AG08395 (cell line): ENCODE results near the gene PPP1R14B.

ENCODE experiments used
- DNase-seq: peaks from one replicate; pipeline ENCODE4 v3.0.0; 2012; ENCODE audit warnings: mixed read lengths, low spot score

PPP1R14B gene

DNA sequence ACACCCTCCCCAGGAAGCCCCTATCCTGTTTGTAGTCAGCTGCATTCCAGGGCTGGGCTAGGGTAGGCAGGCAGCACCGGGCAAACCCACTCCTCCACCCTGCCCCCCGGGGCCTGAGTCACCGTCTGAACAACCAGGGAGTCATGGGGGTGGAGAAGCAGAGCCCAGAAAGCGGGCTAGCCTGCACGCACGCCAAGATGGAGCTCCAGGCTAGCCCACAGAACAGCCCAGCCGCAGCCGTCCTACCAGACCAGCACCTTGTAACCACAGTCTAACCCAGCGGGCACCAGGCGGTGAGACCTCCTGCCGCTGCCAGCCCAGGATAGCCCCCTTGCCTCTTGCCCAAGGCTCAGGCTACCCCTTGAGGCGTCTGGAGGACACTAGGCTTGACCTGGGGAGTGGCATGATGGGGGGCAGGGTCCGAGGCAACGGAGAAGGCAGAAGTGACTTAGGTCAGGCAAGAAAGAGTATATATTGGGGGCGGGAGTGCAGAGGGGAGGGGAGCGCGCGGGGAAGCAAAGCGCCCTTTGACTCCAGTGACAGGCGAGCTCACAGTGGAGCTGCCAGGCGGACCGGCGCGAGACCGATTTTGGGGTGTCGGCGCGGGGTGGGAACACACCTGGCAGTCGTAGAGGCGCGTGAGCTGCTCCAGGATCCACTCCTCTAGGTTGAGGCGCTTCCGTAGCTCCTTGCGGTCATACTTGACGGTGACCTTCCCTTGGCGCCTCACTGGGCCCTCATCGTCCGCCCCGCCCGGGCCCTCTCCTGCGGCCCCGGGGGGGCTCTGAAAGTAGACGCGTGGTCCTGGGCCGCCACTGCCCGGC is 734 bp downstream of the PPP1R14B start:
- peak; percentile 80 for DNase-seq

DNA sequence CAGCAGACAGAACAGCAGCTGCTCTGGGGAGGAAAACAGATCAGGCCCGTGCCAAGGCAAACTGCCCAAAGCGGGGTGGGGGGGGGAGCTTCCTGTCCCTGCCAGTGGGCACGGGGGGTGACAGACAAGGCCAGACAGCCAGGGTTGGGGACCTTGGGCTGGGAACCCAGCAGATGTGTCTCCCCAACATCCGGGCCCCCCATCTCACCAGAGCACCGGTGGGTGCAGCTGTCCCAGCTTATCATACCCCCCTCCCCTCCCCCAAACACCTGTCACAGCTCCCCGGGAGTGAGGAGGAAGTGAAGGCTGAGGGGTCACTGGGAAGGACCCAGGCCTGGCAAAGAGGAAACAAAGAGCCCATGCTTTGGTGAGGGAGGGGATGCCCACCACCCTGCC is 1.3 kb downstream of the PPP1R14B start:
- no peak for DNase-seq

DNA sequence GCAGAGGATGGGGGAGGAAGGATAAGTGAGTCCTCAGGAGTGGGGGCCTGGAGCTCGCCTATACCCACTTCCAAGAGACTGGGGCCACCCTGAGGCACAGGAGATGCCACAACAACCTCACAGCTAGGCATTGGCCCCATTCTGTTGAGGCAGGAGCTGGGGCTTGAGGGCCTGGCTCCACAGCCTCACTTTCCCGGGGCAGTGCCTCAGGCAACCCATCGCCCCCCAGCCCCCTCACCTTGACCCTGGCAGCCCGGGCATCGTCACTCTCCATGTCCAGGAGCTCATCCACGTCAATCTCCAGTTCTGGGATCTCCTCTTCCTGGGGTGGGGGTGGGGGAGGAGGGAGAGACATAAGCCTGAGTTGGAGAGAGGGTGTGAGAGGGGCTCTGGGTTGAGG is 1.8 kb downstream of the PPP1R14B start:
- DNase-seq: no peak

DNA sequence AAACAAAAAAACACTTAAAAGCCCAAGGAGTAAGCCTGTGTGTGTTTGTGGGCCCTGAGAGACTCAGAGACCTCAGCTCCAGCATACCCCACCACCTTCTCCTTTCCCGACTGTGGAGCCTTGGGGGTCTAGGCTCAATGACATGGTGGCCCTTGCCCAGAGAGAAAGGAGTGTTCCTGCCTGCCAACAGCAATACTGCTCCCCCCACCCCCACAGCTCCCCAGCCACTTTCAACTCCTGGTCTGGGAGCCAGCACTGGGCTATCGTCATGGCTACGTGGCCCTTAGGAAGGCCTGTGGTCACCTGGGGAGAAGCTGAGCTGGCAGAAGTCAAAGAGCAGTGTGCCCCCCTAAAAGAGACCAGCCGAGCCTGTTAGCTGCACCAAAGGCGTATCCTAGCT is 2.6 kb downstream of the PPP1R14B start:
- DNase-seq: no peak

DNA sequence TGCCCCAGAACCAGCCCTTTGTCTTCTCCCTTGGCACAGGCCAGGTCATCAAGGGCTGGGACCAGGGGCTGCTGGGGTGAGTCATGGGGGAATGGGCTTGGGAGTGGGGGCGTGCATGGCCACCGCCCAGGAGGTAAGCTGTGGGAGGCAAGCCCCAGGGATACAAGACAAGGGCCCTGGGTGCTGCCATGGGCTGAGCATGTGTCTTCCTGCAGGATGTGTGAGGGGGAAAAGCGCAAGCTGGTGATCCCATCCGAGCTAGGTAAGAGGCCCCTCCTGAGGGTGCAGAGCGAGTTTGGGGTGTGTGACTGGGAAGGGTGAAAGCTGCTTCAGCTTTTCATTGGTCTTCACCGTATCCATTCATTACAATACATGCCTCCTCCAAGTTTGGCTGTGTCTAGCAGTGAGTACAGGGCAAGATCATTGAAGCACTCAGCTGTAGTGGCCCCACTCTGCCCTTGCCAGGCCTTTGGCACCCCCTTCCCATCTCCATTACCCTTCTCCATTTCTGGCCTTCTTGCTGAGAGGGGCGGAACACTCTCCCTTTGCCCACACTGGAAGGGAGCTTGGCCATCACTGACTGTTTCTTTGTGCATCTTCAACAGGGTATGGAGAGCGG is 3.4 kb downstream of the PPP1R14B start:
- no peak for DNase-seq

DNA sequence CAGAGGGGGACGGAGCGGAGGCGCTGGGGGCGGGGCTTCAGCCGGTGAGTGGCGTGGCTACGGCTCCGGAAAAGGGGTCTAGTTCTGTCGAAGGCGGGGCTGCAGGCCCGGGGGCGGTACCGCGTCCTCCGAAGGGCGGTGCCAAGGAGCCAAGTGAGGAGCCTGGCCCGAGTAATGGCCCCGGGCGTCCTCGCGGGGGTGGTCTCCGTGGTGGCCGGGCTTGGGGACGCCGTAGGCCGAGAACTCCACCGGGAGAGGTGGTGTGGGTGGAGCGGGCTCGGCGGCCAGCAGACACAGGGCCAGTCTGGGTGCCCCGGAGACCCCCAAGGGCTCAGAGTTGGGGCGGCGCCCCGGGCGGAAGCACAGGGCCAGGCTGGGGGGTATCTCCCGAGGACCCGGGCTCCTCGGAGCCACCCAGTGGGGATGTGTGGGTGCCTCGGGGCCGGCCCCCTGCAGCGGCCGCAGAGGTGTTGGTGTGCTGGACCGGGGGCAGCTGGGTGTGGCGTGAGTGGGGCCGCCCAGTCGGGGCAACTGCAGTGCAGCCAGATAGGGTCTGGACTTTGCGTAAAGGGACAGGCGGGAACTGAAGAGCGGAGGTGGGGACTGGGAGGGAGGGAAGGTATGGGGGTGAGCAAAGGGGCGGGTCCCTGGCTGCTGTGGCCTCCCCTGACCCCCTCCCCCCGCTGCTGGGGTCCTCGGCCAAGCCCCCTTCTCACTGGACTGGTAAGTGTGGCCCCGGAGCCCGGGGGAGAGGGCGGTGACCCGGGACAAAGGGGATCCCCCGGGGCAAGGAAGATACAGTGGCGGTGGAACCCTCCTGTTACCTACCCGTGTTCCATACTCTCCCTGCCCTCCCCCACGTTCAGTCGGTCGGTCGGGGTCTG is 5.0 kb downstream of the PPP1R14B start:
- DNase-seq: no peak

DNA sequence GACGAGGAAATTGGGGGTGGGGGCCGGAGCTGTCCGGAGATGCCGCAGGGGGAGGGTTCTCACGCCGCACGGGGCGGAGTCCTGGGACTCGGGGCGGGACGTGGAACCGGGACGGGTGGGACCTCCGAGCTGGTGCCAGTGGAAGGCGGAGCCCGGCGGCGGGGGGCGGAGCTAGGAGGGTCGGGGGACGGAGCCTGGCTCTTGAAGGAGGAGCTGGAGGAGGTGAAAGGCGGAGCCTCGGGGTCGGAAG is 5.6 kb downstream of the PPP1R14B start:
- peak; percentile 98 for DNase-seq

DNA sequence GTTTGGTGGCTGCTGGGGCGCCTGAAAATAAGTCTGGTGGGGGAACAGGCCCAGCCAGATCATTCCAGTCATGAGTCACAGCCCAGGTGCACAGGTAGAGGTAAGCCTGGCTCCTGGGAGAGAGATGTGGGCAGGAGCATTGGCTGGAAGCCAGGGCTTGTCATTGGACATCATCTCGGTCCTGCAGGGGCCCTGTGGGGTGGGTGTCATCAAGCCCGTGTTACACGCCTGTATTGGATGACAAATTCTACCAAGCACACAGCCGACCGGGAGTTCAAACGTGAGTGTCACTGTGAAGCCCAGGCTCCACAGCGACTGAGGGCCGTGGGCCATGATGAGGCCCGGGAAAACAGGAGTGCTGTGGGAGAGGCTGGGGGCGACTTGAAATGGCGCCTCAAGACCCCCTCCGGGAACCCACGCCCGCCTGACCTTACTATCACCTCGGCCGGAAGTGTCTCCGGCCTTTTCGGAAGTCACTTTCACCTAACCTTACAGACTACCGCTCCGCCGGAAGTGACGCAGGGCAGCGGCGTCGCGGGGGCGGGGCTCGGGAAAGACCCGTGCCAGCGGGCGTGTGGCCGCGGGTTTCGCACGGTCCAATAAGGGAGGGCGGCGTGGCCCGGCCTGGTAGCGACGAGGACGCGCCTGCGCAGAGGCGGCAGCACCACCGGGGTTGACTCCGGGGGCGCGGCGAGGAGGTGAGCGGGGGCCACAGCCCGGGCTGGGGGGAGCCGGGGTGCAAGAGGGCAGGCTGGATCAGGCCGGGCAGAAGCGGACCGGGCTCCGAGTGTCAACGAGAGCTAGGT is 6.1 kb downstream of the PPP1R14B start, which contains the start of gene FKBP2:
FKBP2 (plus strand) TSS at position 661 of the 806 bp plus-strand sequence. CDS start 1,293 bp downstream, outside the sequence.
- peak; percentile 99 for DNase-seq

DNA sequence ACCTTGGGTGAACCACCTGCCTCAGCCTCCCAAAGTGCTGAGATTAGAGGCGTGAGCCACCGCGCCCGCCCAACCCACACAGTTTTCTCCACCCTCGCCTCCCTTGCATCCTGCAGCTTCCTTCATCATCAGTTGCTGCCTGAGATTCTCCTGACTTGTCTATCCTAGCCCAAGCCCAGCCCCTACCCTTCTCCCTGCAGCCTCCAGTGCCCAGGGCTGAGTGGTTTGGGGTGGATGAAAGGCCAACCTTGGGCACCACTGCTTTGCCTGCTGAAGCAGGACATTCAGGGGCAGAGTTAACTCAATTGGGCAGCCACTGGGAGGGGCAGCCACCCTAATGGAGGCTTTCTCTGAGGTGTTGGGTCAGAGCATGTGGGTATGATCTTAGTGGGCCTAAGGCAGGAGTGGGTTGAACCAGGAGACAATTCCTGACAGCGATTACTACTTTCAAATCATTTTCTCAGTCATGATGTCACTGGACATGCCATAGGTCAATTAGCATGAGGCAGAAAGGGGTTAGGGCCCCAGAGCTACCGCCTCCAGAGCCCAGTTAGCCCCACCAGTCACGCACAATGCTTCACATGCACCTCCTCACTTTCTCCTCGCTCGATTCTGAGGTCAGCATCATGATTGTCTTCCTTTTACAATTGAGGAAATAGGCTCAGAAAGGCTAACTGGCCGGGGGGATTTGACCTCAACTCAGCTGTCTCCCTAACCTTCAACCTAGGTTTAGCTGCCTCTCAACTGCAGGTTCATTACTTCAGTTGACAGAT is 6.9 kb downstream of the PPP1R14B start:
- no peak for DNase-seq

DNA sequence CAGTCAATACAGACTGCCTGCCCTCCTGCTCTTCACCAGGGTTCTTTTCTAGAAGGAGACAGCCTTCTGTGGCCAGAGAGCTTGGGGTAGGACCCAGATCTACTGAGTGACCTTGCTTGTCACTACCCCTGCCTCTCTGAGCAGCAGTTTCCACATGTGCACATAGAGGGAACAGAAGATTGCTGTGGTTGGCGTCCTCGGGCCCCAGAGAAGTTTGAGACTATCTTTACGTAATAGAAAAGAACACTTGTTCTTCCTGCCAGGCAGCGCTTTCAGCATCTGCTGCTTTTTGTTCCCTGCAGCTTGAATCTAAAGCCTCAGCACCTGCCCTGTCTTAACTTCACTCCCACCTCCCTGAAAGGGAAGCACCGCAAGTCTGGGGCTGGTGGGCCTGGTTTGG is 7.7 kb downstream of the PPP1R14B start:
- no peak for DNase-seq

DNA sequence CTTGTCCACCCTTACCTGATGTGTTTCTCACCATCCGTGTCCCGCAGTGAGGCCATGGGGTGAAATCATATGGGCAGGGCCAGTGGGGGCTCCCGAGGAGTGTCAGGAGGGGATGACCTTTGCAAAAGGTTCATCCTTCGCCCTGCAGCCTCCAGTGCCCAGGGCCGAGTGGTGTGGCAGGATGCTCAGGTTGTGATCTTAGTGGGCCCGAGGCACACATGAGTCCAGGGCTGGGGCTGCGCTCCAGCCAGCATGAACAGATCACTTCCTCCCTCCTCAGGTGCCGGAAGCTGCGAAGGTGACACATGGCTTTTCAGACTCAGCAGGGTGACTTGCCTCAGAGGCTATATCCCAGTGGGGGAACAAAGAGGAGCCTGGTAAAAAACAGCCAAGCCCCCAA is 8.7 kb downstream of the PPP1R14B start:
- DNase-seq: no peak

DNA sequence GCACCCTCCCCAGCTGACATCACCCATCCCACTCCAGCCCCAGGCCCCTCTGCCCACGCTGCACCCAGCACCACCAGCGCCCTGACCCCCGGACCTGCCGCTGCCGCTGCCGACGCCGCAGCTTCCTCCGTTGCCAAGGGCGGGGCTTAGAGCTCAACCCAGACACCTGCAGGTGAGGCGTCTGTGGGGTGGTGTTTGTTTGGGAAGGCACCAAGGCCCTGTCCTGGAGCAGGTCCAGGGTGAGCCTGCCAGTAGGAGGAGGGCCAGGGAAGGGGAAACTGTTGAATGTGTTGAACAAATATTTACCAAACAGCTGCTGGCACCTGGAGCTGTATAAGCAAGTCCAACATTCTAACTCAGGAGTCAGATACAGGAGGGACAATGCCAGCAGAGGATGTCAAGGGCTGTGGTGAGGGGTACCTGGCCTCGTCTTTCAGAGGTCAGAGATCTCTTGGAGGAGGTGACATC is 9.2 kb downstream of the PPP1R14B start:
- DNase-seq: no peak

DNA sequence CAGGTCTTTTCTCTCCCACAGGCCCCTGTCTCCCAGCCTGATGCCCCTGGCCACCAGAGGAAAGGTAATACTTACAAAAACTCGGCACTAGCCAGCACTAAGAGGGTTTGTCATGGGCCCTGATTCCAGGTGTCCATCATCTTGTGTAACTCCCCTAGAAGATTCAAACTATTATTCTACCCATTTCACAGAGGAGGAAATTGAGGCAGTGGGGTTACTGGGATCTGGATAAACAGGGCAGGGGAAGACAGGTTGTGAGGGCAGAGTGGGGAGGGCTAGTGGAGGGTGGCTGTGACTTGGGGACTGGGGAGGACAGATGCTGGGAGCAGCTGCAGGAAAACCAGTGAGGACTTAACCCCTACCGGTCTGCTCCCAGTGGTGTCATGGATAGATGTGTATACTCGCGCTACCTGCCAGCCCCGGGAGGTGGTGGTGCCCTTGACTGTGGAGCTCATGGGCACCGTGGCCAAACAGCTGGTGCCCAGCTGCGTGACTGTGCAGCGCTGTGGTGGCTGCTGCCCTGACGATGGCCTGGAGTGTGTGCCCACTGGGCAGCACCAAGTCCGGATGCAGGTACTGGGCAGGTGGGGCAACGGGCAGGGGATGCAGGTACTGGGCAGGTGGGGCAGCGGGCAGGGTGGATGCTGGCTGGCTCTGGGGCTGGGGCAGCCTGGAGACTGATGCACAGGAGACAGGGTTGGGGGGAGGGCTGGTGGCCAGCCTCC is 11.1 kb downstream of the PPP1R14B start:
- no peak for DNase-seq

DNA sequence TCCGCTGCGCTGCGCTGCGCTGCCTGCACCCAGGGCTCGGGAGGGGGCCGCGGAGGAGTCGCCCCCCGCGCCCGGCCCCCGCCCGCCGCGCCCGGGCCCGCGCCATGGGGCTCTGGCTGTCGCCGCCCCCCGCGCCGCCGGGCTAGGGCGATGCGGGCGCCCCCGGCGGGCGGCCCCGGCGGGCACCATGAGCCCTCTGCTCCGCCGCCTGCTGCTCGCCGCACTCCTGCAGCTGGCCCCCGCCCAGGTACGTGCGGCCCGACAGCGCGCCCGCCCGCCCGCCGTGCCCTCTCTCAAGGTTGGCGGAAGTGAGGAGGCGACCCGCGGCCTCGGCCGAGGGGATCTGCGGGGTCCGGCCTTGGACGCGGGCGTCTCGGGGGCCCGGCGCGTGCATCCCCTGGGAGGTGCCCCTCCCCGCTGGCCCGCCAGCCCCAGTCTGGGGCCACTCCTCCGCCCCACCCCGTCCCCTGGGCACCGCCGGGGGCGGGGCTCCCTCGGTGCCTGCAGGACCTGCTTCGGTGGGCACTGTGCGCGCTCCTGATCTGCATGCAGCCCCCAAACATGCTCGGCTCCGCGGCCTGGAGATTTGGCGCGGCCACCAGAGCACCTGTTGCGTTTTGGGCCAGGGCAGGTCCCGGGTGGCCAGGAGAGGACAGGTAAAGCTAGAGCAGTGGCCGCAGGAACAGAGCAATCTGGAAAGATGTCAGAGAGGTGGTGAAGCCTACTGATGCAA is 11.9 kb downstream of the PPP1R14B start:
- DNase-seq: no peak

DNA sequence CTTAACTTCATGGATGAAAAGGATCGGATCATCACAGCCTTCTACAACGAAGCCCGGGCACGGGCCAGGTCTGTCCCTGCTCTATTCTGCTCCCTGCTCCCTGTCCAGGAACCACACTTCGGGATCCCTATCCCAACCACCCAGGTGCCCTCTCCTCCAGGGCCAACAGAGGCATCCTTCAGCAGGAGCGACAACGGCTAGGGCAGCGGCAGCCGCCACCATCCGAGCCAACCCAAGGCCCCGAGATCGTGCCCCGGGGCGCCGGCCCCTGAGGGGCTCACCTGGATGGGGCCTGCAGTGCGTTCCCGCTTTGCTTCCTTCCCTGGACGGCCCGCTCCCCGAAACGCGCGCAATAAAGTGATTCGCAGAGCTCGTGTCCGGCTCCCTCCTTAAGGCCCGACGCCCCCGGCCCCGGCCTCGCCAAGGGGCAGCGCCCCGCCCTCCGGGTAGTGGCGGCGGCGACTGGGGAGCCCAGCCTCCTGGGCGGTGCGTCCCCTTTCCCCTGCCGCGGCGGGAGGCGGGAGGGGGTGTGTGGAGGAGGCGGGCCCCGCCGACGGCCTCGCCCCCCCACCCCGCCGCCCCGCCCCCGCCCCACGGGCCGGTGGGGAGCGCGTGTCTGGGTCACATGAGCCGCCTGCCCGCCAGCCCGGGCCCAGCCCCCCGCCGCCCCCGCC is 12.7 kb downstream of the PPP1R14B start, which contains the start of gene VEGFB:
VEGFB (plus strand) TSS at position 672 of the 674 bp plus-strand sequence. CDS start 250 bp downstream, outside the sequence.
- DNase-seq: peak; percentile 65

DNA sequence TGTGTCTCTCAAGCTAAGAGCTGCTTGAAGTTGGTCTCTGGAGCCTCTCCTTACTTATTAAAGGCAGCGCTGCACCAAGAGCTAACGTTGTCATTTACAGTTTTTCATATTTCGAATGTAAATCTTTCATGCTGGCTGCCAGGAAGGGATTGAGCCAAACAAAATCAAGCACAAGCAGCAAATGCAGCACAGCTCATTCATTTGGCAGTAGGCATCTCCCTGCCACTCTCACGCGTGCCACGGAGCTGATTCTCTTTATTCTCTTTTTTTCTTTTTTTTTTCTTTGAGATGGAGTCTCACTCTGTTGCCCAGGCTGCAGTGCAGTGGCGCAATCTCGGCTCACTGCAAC is 13.8 kb downstream of the PPP1R14B start:
- DNase-seq: no peak

DNA sequence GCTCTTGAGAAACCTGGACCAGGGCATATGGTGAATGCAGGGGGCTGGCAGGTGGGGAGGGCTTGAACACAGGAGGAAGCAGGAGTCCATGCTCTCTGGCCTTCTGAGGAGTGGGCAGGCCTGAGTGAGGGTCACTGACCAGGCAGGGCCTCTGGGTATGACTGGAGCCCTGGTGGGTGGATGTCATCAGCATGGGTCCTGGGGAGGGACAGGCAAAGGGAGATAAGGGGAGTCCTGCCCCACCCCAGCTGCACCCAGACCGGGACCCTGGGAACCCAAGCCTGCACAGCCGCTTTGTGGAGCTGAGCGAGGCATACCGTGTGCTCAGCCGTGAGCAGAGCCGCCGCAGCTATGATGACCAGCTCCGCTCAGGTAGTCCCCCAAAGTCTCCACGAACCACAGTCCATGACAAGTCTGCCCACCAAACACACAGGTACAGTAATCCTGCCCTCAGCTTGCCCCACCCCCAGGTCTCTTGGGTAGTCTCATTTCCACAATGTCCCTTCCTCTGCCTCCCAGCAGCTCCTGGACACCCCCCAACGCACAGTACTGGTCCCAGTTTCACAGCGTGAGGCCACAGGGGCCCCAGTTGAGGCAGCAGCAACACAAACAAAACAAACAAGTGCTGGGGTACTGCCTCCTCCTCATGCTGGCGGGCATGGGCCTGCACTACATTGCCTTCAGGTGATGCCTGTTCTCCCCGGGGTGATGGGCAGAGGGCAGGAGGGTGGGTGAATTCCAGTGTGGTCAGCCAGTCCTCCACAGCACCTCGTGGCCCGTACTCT is 14.4 kb downstream of the PPP1R14B start:
- no peak for DNase-seq

DNA sequence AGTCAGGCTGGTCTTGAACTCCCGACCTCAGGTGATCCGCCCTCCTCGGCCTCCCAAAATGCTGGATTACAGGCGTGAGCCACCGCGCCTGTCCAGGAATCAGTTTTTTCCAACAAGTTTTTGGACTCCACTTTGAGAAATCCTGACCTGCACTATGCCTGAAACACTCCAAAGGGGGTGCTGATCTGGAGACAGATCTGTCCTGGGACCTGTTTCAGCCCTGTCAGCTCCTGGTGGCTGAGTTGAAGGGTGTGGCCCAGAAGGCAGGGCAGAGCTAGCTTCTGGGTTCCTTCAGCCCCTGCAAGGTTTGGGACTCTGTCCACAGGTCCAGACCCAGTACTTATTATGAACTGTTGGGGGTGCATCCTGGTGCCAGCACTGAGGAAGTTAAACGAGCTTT is 15.2 kb downstream of the PPP1R14B start:
- no peak for DNase-seq
